Prostate gland (tissue), 2 donors: ENCODE measurements around the gene PICALM. TPM values are rescaled to one million over a fixed set of nuclear protein-coding genes. Genes with fewer than 3 reads are reported as not detected.
"Not testable (repeated sequence)": the region's sequence is repeated elsewhere in the genome, so short reads cannot be mapped to it uniquely, and the experiment has no call there.

ENCODE experiments used
- DNase-seq: peaks from one replicate; pipeline ENCODE4 v3.0.0-alpha.2; 2019; ENCODE audit warnings: low spot score
- H3K27ac ChIP-seq, 2 donors: fragments of 200-600 bp; sonication (generic); 2 replicates each; pipeline ENCODE4 v1.5.1; 2017 to 2019
- H3K27me3 ChIP-seq: fragments of 200-600 bp; sonication (generic); replicated peaks from 2 replicates; pipeline ENCODE4 v1.5.1; 2019; ENCODE audit not compliant: insufficient read depth
- H3K36me3 ChIP-seq, 2 donors: fragments of 200-600 bp; sonication (generic); 1 replicate in 1 of 2; 2 replicates in 1 of 2; pipeline versions ENCODE4 v1.5.1 to v1.8.1; 2017 to 2019
- H3K4me1 ChIP-seq: fragments of 200-600 bp; sonication (generic); replicated peaks from 2 replicates; pipeline ENCODE4 v1.5.1; 2019
- H3K4me3 ChIP-seq, 2 donors: fragments of 200-600 bp; sonication (generic); 2 replicates each; pipeline ENCODE4 v1.5.1; 2017 to 2019
- H3K9me3 ChIP-seq: fragments of 200-600 bp; sonication (generic); 2 replicates; pipeline ENCODE4 v1.5.1; 2017
- CTCF ChIP-seq, 4 experiments: fragments of 200-600 bp in 2 of 4; fragments of 450-650 bp in 2 of 4; sonication (generic) in 2 of 4; IDR thresholded peaks; 1 replicate in 3 of 4; 2 replicates in 1 of 4; pipeline ENCODE4 v1.5.1; 2016 to 2019; ENCODE audit warnings: antibody characterized with exemption in 4 of 4, mild to moderate bottlenecking in 2 of 4, moderate library complexity in 2 of 4
- POLR2A ChIP-seq: fragments of 450-650 bp; IDR thresholded peaks from one replicate; pipeline ENCODE4 v1.6.1; 2016; ENCODE audit warnings: antibody characterized with exemption, mild to moderate bottlenecking
- POLR2AphosphoS5 ChIP-seq: sonication (generic); formaldehyde crosslinking; IDR thresholded peaks from one replicate; pipeline ENCODE4 v1.6.1; 2017; ENCODE audit warnings: antibody characterized with exemption
- WGBS: methylation state at CpG from one replicate; pipeline ENCODE4 v1.1.5; 2018; 5-methylcytosine and 5-hydroxymethylcytosine counted together
- intact Hi-C: fragments of 100-400 bp; cut with DNase I; formaldehyde crosslinking; loops from one replicate; pipeline ENCODE4 v1.14.2; 2022
- total RNA-seq, 2 donors: library from RNA; depleted of rRNA; stranded (reverse); fragments of >200 nt; gene quantifications; one replicate each; pipeline ENCODE4 v1.1.0, GENCODE V29; 2016

PICALM gene
- total RNA-seq, 2 donors from 2014 or later, result 144 to 206 TPM

- Histone ChIP-seq H3K27me3 (no peaks in the 10 kb centered on the region), H3K9me3 (no peaks in the 10 kb centered on the region), H3K36me3 (no peaks in the 10 kb centered on the region), H3K4me3 (no peak overlapping the region), H3K4me1 (no peaks in the 10 kb centered on the region), H3K27ac (no peak overlapping the region)
- intact Hi-C loops, result loop anchor here (5.0 kb wide), 1 partner anchor 43 kb away; no protein-coding TSS in a partner anchor
- no peak for TF ChIP-seq CTCF (IDR thresholded peaks at IDR 0.05)
- no peak for TF ChIP-seq POLR2AphosphoS5
- TF ChIP-seq POLR2A, result no peak
- 83% methylated on average over 3 of the region's 3 CpGs for WGBS
- DNase-seq, result no peak
Measured at GRCh38 chr11:86115542-86116385, 46.9 kb upstream of the PICALM start.

- H3K27ac ChIP-seq, result no peak overlapping the region
- WGBS, result 89% methylated on average over 13 of the region's 13 CpGs
- no peak overlapping the region for H3K4me3 ChIP-seq
- H3K9me3 ChIP-seq, result no peaks in the 10 kb centered on the region
- no peak for DNase-seq
- H3K36me3 ChIP-seq, result no peaks in the 10 kb centered on the region
- no peaks in the 10 kb centered on the region for H3K27me3 ChIP-seq
- TF ChIP-seq CTCF (IDR thresholded peaks at IDR 0.05) (no peak), POLR2A (no peak), POLR2AphosphoS5 (no peak)
- intact Hi-C loops, result no loop called here
- H3K4me1 ChIP-seq, result no peaks in the 10 kb centered on the region
Measured at GRCh38 chr11:86108890-86109638, 40.2 kb upstream of the PICALM start.

- DNase-seq, result no peak
- Histone ChIP-seq H3K9me3 (no peaks in the 10 kb centered on the region), H3K4me3 (no peak overlapping the region), H3K4me1 (no peaks in the 10 kb centered on the region), H3K27me3 (no peaks in the 10 kb centered on the region), H3K27ac (no peak overlapping the region), H3K36me3 (no peaks in the 10 kb centered on the region)
- no peak for TF ChIP-seq POLR2A
- no peak for TF ChIP-seq POLR2AphosphoS5
- TF ChIP-seq CTCF (IDR thresholded peaks at IDR 0.05), result no peak
- 55% methylated on average over 3 of the region's 3 CpGs for WGBS
- intact Hi-C loops, result no loop called here
Measured at GRCh38 chr11:86108191-86108590, 39.3 kb upstream of the PICALM start.

- DNase-seq, result no peak
- Histone ChIP-seq H3K36me3 (no peaks in the 10 kb centered on the region), H3K27ac (no peak overlapping the region), H3K9me3 (no peaks in the 10 kb centered on the region), H3K4me3 (no peak overlapping the region), H3K4me1 (no peaks in the 10 kb centered on the region), H3K27me3 (no peaks in the 10 kb centered on the region)
- intact Hi-C loops, result no loop called here
- TF ChIP-seq POLR2A (no peak), CTCF (IDR thresholded peaks at IDR 0.05) (no peak), POLR2AphosphoS5 (no peak)
- WGBS, result 90% methylated on average over 2 of the region's 2 CpGs
Measured at GRCh38 chr11:86106916-86107315, 38.0 kb upstream of the PICALM start.

GRCh38 chr11:86106031-86106430 is 37.1 kb upstream of the PICALM start:
- DNase-seq, H3K9me3 ChIP-seq, intact Hi-C loops, H3K4me1 ChIP-seq, H3K27ac ChIP-seq, H3K4me3 ChIP-seq, H3K36me3 ChIP-seq, H3K27me3 ChIP-seq: not testable (repeated sequence)
- WGBS, result 76% methylated on average over 3 of the region's 3 CpGs

- H3K27ac ChIP-seq, H3K4me3 ChIP-seq, H3K9me3 ChIP-seq, H3K36me3 ChIP-seq, H3K4me1 ChIP-seq, H3K27me3 ChIP-seq, intact Hi-C loops, DNase-seq: not testable (repeated sequence)
- no CpG with 5 or more reads among the region's 2 CpGs for WGBS
Measured at GRCh38 chr11:86105601-86106000, 36.7 kb upstream of the PICALM start.
